GM19438 (cell line): ENCODE results near the gene RNF217.
"Not testable (repeated sequence)": the region's sequence is repeated elsewhere in the genome, so short reads cannot be mapped to it uniquely, and the experiment has no call there.

Experiments
- ATAC-seq: cut with Tn5 transposase; IDR thresholded peaks from one replicate; pipeline ENCODE4 v1.9.1; 2021; ENCODE audit warnings: low read depth; ENCODE audit not compliant: unreplicated experiment

Gene RNF217

GRCh38 chr6:124961777-124962638 lies at the start of gene RNF217:
TSS of gene RNF217 (plus strand) at chr6:124962437. CDS start at chr6:124962545, 108 bp downstream.
- peak; percentile 47 for ATAC-seq

GRCh38 chr6:124913056-124913455 lies 49.2 kb upstream of the RNF217 start:
- ATAC-seq, result no peak

- ATAC-seq, result no peak
Observed at GRCh38 chr6:124917769-124918168, 44.5 kb upstream of the RNF217 start.

GRCh38 chr6:124919703-124920102 lies 42.5 kb upstream of the RNF217 start:
- ATAC-seq, result not testable (repeated sequence)

GRCh38 chr6:124924333-124924759 lies 37.9 kb upstream of the RNF217 start:
- ATAC-seq, result no peak

- no peak for ATAC-seq
Observed at GRCh38 chr6:124926435-124926834, 35.8 kb upstream of the RNF217 start.

- no peak for ATAC-seq
Observed at GRCh38 chr6:124927806-124928205, 34.4 kb upstream of the RNF217 start.

GRCh38 chr6:124928851-124929250 lies 33.4 kb upstream of the RNF217 start:
- no peak for ATAC-seq

- no peak for ATAC-seq
Observed at GRCh38 chr6:124937645-124938044, 24.6 kb upstream of the RNF217 start.

GRCh38 chr6:124941259-124941658 lies 21.0 kb upstream of the RNF217 start:
- no peak for ATAC-seq

- no peak for ATAC-seq
Observed at GRCh38 chr6:124943658-124944057, 18.6 kb upstream of the RNF217 start.

- no peak for ATAC-seq
Observed at GRCh38 chr6:124947971-124948451, 14.2 kb upstream of the RNF217 start.

- ATAC-seq, result no peak
Observed at GRCh38 chr6:124949706-124950105, 12.5 kb upstream of the RNF217 start.

GRCh38 chr6:124953808-124954207 lies 8.4 kb upstream of the RNF217 start:
- ATAC-seq, result no peak

- ATAC-seq, result no peak
Observed at GRCh38 chr6:124955108-124955856, 7.0 kb upstream of the RNF217 start.

GRCh38 chr6:124956018-124956417 lies 6.2 kb upstream of the RNF217 start:
- ATAC-seq, result no peak

GRCh38 chr6:124958149-124958548 lies 4.1 kb upstream of the RNF217 start:
- no peak for ATAC-seq

GRCh38 chr6:124958759-124959354 lies 3.4 kb upstream of the RNF217 start:
- no peak for ATAC-seq

- no peak for ATAC-seq
Observed at GRCh38 chr6:124960757-124961463, 1.3 kb upstream of the RNF217 start.

GRCh38 chr6:124961464-124961776 lies 817 bp upstream of the RNF217 start:
- no peak for ATAC-seq
